ENCODE data around the gene ZBED4. TPM values are rescaled to one million over a fixed set of nuclear protein-coding genes. Genes with fewer than 3 reads are reported as not detected.
A peak's percentile ranks its signal among the peaks of the same experiment; 100 is the strongest.

Gene ZBED4
- total and polyA plus RNA-seq, 2 experiments from 2014 or later = 11.1 to 18.4 TPM

GRCh38 chr22:49928555-49929210, 75.0 kb downstream of the ZBED4 start:
- Histone ChIP-seq H3K27me3 (peaks cover 17% of the 10 kb centered on the region), H3K4me1 (ENCODE audit: low read depth) (peaks cover 6% of the 10 kb centered on the region), H3K27ac (no peak overlapping the region), H3K4me3 (no peak overlapping the region), H3K36me3 (no peaks in the 10 kb centered on the region), H3K9me3 (ENCODE audit: low read depth) (no peaks in the 10 kb centered on the region)
- TF ChIP-seq CTCF (IDR thresholded peaks at IDR 0.05; ENCODE audit: low read depth, low read length) = no peak
- no peak for DNase-seq (ENCODE audit: low read depth in 1 of 2, low spot score in 1 of 2)

GRCh38 chr22:49929211-49929979, 75.8 kb downstream of the ZBED4 start:
- no peak overlapping the region for H3K27ac ChIP-seq
- H3K27me3 ChIP-seq = peaks cover 17% of the 10 kb centered on the region
- no peak overlapping the region for H3K4me3 ChIP-seq
- H3K9me3 ChIP-seq (ENCODE audit: low read depth) = no peaks in the 10 kb centered on the region
- H3K4me1 ChIP-seq (ENCODE audit: low read depth) = peaks cover 10% of the 10 kb centered on the region
- DNase-seq (ENCODE audit: low read depth in 1 of 2, low spot score in 1 of 2) = peak; percentile 53 to 74
- TF ChIP-seq CTCF (IDR thresholded peaks at IDR 0.05; ENCODE audit: low read depth, low read length) = peak; percentile 47
- no peaks in the 10 kb centered on the region for H3K36me3 ChIP-seq

GRCh38 chr22:49929994-49930575, 76.4 kb downstream of the ZBED4 start:
- peaks cover 17% of the 10 kb centered on the region for H3K27me3 ChIP-seq
- no peaks in the 10 kb centered on the region for H3K36me3 ChIP-seq
- peaks cover 10% of the 10 kb centered on the region for H3K4me1 ChIP-seq (ENCODE audit: low read depth)
- H3K9me3 ChIP-seq (ENCODE audit: low read depth) = no peaks in the 10 kb centered on the region
- H3K27ac ChIP-seq = no peak overlapping the region
- no peak overlapping the region for H3K4me3 ChIP-seq
- no peak for TF ChIP-seq CTCF (IDR thresholded peaks at IDR 0.05; ENCODE audit: low read depth, low read length)
- DNase-seq (ENCODE audit: low read depth in 1 of 2, low spot score in 1 of 2) = no peak

- no peak overlapping the region for H3K4me3 ChIP-seq
- H3K27me3 ChIP-seq = peaks cover 17% of the 10 kb centered on the region
- H3K9me3 ChIP-seq (ENCODE audit: low read depth) = no peaks in the 10 kb centered on the region
- DNase-seq (ENCODE audit: low read depth in 1 of 2, low spot score in 1 of 2) = peak; percentile 59 to 87
- peaks cover 10% of the 10 kb centered on the region for H3K4me1 ChIP-seq (ENCODE audit: low read depth)
- no peaks in the 10 kb centered on the region for H3K36me3 ChIP-seq
- TF ChIP-seq CTCF (IDR thresholded peaks at IDR 0.05; ENCODE audit: low read depth, low read length) = peak; percentile 43
- H3K27ac ChIP-seq = no peak overlapping the region
Measured at GRCh38 chr22:49930596-49931412, 77.2 kb downstream of the ZBED4 start.

All from cardiac muscle cell (in vitro differentiated cells and primary cell).